NCI-H446 treated with DMSO at 0.1 percent for 48 hours (cell line): ENCODE results near the gene MUCL1.

Source experiments
- DNase-seq: peaks from one replicate; lab custom pipeline; 2025; lab: John Stamatoyannopoulos, UW

Gene MUCL1

GRCh38 chr12:54891717-54892478, 37.6 kb downstream of the MUCL1 start:
- no peak for DNase-seq
